GM19468 (cell line): ENCODE data around the gene FRMD6.

Experiments
- ATAC-seq: cut with Tn5 transposase; IDR thresholded peaks from one replicate; pipeline ENCODE4 v1.9.1; 2021; ENCODE audit warnings: mild to moderate bottlenecking, moderate library complexity, moderate number of reproducible peaks; ENCODE audit not compliant: unreplicated experiment; ENCODE audit errors: extremely low read depth

FRMD6 gene

DNA sequence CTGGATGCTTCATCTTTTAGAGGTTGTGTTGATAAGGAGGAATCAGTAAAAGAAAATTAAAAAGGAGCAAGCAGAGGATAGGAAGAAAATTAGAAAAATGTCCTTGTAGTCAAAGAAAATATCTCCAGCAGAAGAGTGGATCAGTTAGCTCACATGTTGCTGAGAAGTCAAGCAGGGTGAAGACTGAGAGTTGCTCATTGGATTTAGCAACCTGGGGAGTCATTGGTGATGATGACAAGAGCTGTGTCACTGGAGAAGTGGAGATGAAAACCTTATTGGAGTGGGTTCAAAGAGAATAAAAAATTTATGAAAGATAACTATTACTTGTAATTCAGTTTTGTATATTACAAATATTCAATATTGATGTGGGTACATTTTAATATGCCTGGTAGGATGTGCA, 9.8 kb downstream of the FRMD6 start:
- ATAC-seq: no peak

DNA sequence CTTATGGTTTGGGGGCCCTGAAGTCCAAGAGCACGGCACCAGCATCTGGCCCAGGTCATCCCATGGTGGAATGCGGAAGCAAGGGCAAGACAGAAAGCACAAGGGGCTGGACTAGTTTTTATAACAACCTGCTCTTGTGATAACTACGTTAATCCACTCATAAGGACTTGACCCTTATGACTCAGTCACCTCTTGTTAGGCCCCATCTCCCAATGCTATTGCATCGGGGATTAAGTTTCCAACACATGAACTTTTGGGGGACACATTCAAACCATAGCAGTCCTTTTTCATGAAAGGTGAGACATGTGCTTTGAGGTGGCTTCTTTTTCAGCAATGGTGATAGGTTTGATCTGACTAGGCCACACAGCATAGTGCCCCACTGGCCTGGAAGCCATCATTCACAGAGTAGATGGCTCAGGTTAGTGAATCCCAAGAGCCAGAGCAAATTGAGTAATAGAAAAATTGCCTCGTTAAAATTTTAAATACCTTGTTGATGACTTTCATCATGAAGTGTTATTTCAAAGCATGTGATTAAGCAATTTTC, 12.1 kb downstream of the FRMD6 start:
- ATAC-seq: no peak

DNA sequence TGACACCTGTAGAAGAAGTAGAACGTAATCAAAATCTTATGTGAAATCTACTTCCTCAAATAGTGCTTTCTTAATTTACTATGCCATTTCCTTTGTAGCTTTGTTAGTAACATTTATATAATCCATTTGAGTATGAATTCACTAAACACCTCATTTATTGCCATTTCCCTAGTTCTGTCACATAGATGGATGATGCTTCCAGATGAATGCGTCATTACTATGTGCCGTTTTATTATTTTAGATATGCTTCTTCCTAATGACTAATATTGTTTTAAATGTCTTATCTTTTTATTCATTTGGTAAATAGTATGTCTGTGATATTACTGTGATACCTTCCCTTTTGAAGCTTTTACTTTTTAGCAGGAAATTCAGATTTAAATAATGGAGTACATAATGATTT, 14.4 kb downstream of the FRMD6 start:
- no peak for ATAC-seq

DNA sequence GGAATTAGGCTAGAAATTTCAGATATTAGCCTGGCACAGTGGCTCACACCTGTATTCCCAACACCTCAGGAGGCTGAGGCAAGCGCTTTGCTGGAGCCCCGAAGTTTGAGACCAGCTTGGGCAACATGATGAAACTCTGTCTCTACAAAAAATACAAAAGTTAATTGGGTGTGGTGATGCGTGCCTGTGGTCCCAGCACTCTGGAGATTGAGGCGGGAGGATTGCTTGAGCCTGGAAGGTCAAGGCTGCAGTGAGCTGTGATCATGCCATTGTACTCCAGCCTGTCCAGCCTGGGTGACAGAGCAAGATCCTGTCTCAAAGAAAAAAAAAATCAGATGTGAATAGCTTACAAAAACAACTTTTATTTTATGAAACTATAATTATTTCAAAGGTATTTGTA, 15.1 kb downstream of the FRMD6 start:
- ATAC-seq: no peak

DNA sequence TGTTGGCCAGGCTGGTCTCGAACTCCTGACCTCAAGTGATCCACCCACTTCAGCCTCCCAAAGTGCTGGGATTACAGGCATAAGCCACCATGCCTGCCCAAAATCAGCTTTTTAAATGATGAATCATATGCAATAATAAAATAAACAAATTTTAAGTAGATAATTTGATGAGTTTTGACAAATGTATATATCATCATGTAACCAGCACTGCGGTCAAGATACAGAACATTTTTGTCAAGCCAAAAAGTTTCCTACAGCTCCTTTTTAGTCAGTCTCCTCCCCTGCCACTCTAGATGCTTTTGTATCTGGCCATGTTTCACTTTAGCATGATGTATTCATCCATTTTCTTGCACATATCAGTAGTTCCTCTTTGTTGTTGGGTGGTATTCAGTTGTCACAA, 17.2 kb downstream of the FRMD6 start:
- no peak for ATAC-seq

DNA sequence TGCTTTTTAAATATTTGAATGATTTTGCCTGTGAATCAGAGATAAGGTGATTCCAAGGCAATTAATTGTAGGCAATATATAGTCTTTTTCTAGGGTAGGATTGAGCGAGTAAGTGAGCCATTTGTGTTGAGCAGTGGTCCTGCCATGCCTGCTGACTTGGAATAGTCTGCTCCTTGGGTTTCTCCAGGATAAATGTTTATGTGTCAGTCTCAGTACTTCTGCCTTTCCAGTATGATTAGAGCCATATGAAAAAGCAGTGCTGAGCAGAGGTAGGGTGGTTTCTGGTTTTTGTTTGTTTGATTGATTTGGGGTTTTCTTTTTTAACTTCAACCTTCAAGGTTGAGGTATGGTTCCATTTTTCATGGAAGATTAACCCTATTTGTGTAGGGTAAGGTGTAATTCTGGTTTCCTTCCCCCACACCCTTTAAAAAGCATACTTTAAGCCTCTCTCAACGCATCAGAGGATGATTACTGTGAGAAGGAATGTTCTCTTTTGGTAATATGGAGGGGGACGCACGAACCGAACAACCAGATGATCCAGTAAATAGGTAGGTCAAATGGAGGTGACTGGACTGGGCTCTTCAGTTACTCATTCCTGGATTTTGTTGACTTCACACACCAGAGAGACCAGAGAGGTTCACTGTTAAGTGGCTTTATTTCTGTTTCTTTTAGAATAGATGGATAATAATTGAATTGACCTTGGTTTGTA, 22.7 kb downstream of the FRMD6 start:
- ATAC-seq: no peak

DNA sequence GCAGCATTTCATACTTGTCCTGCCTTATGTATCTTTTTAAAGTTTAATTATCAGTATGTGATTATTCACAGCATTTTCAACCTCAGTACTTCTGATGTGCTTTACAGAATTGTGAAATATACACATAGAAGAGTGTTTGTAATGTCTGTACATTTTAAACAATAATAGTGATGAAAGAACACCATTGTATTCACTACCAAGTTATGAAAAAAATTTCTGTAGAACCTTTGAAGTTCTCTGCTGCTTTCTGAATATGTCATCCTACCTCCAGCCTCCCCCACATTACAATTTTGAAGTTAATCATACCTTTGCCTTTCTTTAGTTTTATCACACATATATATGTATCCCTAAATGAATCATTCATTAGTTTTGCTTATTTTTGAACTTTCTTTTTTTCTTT, 24.8 kb downstream of the FRMD6 start:
- ATAC-seq: no peak

DNA sequence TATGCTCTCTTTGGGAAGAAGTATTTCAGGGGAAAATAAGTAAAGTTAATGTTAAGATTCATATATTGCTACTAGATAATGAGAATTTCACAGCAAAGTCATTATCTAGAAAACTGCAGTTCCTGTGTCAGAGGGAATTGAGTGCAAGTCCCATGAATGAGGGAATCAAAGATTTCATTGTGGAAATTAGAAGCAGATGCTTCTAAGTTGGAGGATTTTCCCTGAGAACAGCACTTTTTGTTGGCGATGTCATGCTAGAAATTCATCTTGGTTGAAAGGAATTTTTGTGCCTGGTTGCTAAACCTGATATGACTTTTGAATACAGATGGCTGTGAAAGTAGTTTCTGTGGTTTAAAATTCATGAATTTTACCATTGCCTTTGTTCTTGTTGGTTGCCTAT, 25.6 kb downstream of the FRMD6 start:
- no peak for ATAC-seq

DNA sequence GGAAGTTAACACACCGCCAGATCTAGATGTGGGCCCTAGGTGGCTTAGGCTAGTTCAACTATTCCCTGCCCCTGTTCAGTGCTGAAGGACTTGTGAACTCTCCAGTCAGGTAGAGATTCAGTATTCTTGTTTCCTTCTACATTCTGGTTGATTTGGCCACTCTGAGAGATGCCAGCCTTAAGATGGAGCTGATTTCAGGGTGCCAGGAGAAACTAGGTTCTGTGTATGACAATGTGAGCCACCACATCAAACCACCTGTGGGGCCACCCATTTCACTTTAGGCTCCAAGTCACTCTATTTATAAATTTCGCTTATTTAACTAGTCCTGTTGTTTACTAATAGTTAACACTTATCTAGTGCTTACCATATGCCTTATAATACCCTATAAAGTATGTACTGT, 26.0 kb downstream of the FRMD6 start:
- ATAC-seq: no peak

DNA sequence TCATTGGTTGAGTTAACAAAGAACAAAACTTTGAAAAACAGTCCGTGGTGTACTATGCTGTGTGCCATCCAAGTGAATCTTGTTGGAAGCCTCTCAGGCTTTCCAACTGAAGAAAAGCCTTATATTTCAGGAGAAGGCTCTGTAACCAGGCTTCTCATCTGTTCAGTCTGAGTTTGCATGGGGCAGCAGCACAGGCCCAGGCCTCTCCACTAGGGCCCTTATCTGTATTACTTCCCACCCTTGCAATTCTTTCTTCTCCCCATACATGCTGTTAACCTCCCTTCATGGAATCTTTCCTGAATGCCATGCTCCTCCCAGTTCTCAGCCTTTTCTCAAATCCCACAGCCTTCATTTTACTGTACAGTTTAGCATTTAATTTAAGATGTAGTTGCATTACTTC, 28.3 kb downstream of the FRMD6 start:
- no peak for ATAC-seq

DNA sequence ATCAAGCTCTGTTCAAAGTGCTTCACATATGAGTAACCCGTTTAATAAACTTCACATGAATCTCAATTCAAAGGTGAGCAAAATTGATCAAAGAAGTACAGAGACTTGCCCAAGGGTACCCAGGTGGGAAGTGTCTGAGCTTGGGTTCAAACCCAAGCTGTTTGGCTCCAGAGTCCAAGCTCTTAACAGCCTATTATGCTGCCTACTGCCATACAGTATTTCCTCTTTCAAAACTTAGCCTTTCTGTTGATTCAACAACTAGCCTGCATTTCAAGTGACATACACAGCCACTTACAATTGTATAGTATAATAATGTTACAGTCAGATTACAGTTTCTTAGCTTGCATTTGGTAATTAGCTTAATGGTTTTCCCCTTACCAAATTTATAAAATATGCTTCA, 29.7 kb downstream of the FRMD6 start:
- ATAC-seq: no peak

DNA sequence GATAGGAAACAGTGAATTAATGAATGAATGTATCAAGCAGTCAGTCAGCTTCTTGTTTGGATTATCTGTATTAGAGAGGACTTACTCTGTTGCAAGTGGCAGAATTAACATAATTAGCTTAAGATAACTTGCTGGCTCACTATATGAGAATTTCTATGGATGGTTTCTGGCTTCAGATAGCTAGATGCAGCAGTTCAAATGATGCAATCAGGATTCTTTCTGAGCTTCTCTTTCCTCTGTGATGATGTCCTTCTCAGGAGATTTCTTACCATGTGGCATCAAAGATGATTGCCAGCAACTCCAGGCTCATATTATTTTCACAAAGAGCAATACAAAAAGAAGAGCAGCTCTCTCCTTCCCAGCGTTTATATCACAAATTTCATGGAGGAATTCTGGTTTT, 30.7 kb downstream of the FRMD6 start:
- no peak for ATAC-seq

DNA sequence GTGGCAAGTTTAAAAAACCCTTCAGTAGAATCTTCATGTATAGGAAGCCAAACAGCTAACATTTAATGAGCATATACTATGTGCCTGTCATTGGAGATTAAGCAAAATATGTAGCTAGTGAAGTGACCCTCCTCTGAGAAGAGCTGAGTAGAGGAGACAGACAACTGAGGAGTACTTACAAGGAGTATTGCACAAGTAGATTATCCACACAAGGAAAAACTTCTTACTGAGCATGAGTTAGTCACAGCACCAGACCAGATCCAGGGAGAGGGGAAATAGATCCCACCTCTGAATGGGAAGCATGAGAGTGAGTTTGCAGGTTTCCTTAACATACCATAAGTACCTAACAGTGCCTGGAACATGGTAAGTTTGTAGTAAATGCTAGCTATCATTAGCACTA, 33.0 kb downstream of the FRMD6 start:
- no peak for ATAC-seq

DNA sequence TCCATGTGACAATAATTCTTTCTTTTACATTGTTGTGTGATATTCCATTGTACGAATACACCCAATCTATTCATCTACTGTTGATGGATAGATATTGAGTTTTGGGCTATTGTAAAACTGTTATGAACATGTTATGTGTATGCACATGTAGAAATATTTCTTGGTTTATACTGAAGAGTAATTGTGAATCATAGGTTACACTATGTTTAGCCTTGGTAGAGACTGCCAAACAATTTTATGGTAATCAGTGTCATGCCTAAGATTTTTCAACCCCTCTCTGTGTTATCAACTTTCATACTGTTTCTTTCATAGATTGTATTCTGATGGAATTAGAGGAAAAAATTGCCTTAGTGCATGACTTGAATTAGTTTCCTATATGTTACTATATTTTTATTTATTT, 39.5 kb downstream of the FRMD6 start:
- ATAC-seq: no peak

DNA sequence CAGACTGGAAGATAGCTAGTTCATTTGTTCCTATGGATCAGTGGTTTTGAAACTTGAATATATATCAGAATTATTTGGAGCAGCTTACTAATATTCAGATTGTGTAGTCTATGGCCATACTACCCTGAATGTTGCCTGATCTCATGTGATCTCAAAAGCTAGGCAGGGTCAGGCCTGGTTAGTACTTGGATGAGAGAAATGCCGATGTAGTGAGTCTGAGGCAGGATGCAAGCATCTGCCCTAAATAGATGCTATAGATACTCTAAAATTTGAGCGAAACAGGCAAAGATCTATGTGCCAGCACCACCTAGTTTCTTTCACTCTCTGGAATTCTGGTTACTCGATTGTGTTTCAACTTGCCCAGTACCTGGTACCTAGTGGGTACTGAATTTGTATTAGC, 40.9 kb downstream of the FRMD6 start:
- ATAC-seq: no peak

DNA sequence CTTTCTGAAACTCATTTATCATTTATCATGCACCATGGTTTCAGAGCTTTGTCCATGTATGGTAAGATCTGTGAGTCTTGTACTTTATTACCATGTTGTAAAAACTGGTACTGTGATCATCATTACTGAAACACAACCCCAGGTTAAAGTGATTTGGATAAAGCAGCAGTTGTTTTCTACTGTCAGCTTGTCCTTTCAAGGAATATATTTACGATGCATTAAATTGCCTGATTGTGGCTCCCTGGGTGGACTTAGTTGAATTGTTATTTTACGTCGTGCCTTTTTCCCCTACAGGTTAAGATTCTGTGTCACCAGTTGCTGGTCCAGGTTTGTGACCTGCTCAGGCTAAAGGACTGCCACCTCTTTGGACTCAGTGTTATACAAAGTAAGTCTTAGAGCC, 46.1 kb downstream of the FRMD6 start:
- ATAC-seq: no peak

DNA sequence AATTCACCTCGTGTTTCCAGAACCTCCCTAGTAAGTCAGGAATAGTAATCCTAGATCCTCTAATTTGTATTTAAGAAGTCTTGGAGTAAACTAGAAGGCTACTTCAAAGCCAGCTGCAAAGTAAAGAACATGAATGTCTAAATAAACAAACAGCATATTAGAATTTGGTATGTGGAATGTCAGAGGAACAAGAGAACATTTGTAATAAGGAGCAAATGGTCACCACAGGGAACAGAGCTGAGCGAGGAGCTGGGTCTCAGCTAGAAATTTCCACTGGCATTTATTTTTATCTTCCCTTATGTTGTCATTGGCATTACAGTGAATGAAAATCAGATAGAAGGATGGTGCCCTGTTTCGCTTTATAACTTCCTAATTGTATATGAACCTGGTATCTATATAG, 50.2 kb downstream of the FRMD6 start:
- no peak for ATAC-seq

DNA sequence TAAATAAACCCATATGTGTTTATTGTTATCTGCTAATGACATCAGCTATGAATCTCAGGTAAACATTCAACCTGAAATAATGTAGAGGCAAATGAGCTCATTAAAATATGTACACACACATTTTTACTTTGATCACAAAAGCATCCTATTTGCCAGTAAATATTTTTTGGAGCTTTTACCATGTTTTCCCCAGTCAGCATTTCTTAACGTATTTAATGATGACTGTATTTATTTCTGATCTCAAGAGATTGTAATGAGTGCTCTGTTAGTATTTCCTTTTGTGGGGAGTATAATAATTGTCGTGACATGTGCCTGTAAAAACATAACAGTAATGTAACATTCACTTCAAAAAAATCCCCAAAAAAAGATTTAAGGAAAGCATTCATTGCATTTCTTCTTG, 52.1 kb downstream of the FRMD6 start:
- ATAC-seq: no peak

DNA sequence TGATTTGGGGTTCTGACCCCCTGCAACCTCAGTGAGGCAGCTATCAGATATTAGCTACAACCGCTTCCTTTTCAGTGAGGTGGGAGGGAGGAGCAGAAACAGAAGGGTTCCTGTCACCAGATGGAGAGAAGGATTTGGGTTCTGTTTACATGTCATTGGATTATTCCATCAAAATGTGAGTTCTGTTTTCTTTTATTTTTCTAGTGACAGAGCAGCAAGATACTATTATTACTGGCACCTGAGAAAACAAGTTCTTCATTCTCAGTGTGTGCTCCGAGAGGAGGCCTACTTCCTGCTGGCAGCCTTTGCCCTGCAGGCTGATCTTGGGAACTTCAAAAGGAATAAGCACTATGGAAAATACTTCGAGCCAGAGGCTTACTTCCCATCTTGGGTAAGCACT, 52.8 kb downstream of the FRMD6 start:
- ATAC-seq: no peak

DNA sequence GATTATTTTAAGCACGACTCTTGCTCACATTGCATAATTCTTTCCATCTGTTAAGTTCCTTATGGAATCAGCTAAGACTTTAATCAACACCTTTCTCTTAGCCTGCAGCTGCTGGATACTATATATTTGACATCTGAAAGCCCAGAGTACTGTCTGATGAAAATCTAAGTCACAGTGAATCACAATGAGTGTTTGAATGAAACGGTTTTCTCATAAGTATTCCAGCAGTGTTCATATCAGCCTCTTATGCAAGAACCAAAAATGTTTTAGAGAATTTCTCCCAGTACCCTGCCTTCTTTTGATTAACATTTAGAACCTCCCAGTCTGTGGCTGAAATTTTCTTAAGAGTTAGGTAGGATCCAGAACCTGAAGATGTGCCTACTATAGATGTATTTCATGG, 55.6 kb downstream of the FRMD6 start:
- no peak for ATAC-seq

DNA sequence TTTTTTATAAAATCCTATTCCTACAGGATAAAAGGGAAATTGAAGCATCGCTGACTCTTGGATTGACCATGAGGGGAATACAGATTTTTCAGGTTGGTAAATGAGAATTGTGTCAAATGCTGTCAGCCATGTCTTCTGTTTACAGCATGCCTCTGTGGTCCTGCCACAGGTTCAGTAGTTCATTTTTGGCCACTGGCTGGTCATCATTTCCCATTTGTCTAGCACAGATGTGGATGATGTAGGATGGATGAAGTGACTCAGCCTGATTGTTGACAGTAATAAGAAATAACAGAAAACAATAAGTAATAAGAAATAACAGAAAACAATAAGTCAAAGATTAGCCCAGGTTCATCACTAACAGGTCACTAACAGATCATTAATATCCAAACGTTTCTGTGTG, 59.8 kb downstream of the FRMD6 start:
- no peak for ATAC-seq

DNA sequence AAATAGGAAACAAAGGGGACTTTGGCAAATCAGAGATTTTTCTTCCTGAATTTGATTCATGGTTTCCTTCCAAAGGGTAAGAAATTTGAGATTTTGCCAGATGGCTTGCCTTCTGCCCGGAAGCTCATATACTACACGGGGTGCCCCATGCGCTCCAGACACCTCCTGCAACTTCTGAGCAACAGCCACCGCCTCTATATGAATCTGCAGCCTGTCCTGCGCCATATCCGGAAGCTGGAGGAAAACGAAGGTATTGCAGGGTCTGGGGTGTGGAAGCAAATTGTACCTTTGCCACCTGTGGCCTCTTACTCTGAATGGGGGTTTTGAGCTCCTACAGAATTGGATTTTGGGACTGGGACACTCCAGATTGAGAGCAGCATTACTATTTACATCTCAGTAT, 63.5 kb downstream of the FRMD6 start:
- ATAC-seq: no peak

DNA sequence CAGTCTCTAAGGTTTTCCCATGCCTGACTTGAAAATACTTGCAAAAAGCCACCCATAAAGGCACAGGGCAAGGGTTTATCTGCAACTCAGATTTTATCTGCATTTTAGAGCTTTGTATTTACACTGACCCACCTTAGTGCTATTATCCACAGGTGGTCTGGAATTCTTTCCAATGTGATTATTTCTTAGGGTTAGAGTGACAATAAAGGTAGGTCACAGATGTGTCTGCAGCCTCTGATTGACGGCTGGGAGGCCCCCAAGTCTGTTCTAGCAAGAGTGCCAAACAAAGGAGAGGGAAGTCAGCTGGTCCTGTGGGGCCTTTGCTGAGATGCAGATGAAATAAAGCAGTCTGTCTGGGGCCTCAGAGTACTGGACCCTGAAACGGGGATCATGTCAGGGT, 64.0 kb downstream of the FRMD6 start:
- ATAC-seq: no peak
